DND-41 (cell line): Measurements from ENCODE around the gene TMC2.

Experiments
- CTCF ChIP-seq: IDR thresholded peaks from 2 replicates; pipeline ENCODE4 v1.5.1; 2012; ENCODE audit warnings: borderline replicate concordance, low read length, moderate library complexity, mild to moderate bottlenecking; ENCODE audit not compliant: poor library complexity, severe bottlenecking; ENCODE audit errors: extremely low read depth
- EZH2 ChIP-seq: IDR thresholded peaks from 3 replicates; pipeline ENCODE4 v1.6.1; 2012; ENCODE audit warnings: borderline replicate concordance, low read depth, mild to moderate bottlenecking, moderate library complexity, low read length, inconsistent platforms; ENCODE audit not compliant: severe bottlenecking

- TF ChIP-seq CTCF (no peak), EZH2 (no peak)
Measured at GRCh38 chr20:2619337-2619736, 83.0 kb downstream of the TMC2 start.
